ENCODE results near the gene SSR1. TPM values are rescaled to one million over a fixed set of nuclear protein-coding genes. Genes with fewer than 3 reads are reported as not detected.
"Not testable (repeated sequence)": the region's sequence is repeated elsewhere in the genome, so short reads cannot be mapped to it uniquely, and the experiment has no call there.

Gene SSR1
- polyA plus RNA-seq (ENCODE audit: insufficient read length in 12 of 12), result 100 to 1,000 TPM in 2 of 12 donors, 10 to 100 TPM in 9, not detected in 1; 72.5 to 110 (median 90.8) TPM
- long read RNA-seq, donor 1, full-length matches to known transcripts, result 26 of 38 reads
- long read RNA-seq, donor 1, partial matches to known transcripts, result 12 of 38 reads
- long read RNA-seq, donor 1, other reads (novel, unspliced or antisense), result 0 of 38 reads
- long read RNA-seq, donor 2, full-length matches to known transcripts, result 16 of 16 reads
- long read RNA-seq, donor 2, partial matches to known transcripts, result 0 of 16 reads
- long read RNA-seq, donor 2, other reads (novel, unspliced or antisense), result 0 of 16 reads
- long read RNA-seq, donor 3, full-length matches to known transcripts, result 8 of 8 reads
- long read RNA-seq, donor 3, partial matches to known transcripts, result 0 of 8 reads
- long read RNA-seq, donor 3, other reads (novel, unspliced or antisense), result 0 of 8 reads
- long read RNA-seq, donor 4, full-length matches to known transcripts, result 13 of 13 reads
- long read RNA-seq, donor 4, partial matches to known transcripts, result 0 of 13 reads
- long read RNA-seq, donor 4, other reads (novel, unspliced or antisense), result 0 of 13 reads
- long read RNA-seq, donor 5, full-length matches to known transcripts, result 29 of 34 reads
- long read RNA-seq, donor 5, partial matches to known transcripts, result 5 of 34 reads
- long read RNA-seq, donor 5, other reads (novel, unspliced or antisense), result 0 of 34 reads
- long read RNA-seq, donor 6, full-length matches to known transcripts, result 10 of 10 reads
- long read RNA-seq, donor 6, partial matches to known transcripts, result 0 of 10 reads
- long read RNA-seq, donor 6, other reads (novel, unspliced or antisense), result 0 of 10 reads
- long read RNA-seq, donor 7, full-length matches to known transcripts, result 12 of 12 reads
- long read RNA-seq, donor 7, partial matches to known transcripts, result 0 of 12 reads
- long read RNA-seq, donor 7, other reads (novel, unspliced or antisense), result 0 of 12 reads
- long read RNA-seq, donor 8, full-length matches to known transcripts, result 23 of 30 reads
- long read RNA-seq, donor 8, partial matches to known transcripts, result 7 of 30 reads
- long read RNA-seq, donor 8, other reads (novel, unspliced or antisense), result 0 of 30 reads
- long read RNA-seq, donor 9, full-length matches to known transcripts, result 12 of 12 reads
- long read RNA-seq, donor 9, partial matches to known transcripts, result 0 of 12 reads
- long read RNA-seq, donor 9, other reads (novel, unspliced or antisense), result 0 of 12 reads
- long read RNA-seq, donor 10, full-length matches to known transcripts, result 18 of 18 reads
- long read RNA-seq, donor 10, partial matches to known transcripts, result 0 of 18 reads
- long read RNA-seq, donor 10, other reads (novel, unspliced or antisense), result 0 of 18 reads
- long read RNA-seq, donor 11, full-length matches to known transcripts, result 29 of 29 reads
- long read RNA-seq, donor 11, partial matches to known transcripts, result 0 of 29 reads
- long read RNA-seq, donor 11, other reads (novel, unspliced or antisense), result 0 of 29 reads

DNA sequence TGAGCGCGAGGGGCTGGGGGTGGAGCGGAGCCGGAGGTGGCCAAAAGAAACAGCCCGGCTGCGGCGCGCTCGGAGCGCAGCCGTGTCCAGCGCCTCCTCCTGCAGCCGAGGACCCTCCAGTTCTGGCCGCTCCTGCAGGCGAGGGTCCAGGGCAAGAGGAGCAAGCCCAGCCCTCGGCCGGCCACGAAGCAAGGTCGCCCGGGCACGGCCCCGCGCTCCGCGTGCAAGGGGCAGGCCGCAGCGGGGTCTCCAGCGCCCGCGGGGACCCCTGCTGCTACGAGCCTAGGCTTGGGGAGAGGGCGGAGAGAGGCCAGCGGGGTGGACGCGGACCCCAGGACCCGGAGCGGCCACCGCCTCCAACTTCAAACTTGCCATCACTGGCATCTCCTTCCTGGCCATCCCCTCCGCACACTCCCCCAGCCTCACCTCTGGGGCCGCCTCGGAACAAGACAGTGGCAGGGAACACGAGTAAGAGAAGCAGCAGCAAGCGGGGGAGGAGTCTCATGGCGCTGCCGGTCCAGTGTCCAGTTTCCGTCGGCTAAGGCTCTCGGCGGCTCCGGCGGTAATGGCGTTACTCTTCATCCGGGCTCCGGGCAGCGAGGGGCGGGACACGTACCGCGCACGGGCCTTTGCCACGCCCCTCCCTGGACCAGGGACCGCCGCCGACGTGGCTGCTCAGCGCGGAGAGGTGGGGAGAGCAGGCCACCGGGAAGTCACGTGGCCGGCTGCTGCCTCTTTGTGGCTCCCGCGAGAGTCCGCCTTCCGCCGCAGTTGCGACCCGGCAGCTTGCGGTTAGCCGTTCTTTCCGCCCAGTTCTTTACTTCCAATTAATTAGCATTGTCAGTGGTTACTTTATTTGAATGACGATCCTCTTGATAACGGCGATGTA is at the start of gene SSR1:
TSS of gene SSR1 (minus strand) at position 584 of the 889 bp plus-strand sequence. CDS start at position 505, 79 bp downstream.
- peak; percentile 99 for DNase-seq

DNA sequence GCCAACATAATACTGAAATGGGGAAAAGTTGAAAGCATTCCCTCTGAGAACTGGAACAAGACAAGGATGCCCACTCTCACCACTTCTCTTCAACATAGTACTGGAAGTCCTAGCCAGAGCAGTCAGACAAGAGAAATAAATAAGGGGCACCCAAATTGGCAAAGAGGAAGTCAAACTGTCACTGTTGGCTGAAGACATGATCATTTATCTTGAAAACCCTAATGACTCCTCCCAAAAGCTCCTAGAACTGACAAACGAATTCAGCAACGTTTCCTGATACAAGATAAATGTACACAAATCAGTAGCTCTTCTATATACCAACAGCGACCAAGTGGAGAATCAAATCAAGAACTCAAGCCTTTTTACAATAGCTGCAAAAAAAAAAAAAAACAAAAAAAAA is 38.9 kb upstream of the SSR1 start:
- DNase-seq, result not testable (repeated sequence)

DNA sequence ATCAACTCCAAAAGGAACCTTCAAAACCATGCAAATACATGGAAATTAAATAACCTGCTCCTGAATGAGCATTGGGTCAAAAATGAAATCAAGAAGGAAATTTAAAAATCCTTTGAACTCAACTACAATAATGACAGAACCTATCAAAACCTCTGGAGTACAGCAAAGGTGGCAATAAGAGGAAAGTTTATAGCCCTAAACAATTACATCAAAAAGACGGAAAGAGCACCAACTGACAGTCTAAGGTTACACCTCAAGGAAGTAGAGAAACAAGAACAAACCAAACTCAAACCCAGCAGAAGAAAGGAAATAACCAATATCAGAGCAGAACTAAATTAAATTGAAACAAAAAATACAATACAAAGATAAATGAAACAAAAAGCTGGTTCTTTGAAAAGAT is 37.6 kb upstream of the SSR1 start:
- DNase-seq, result not testable (repeated sequence)

DNA sequence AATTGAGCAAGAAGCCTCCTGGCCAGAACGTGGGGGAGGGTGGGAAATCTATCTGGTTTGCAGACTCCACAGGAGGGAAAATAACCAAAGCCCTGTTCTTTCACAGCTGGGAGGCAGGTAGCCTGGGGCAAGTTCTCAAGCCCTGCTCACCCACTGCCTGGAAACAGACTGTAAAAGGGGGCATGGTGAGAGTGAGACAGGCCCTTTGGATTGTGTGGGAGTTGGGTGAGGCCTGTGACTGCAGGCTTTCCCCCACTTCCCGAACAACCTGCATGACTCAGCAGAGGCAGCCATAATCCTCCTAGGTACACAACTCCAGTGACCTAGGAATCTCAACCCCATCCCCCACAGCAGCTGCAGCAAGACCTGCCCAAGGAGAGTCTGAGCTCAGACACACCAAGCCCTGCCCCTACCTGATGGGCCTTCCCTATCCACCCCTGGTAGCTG is 34.6 kb upstream of the SSR1 start:
- DNase-seq, result not testable (repeated sequence)

GRCh38 chr6:7344773-7345450 is 31.9 kb upstream of the SSR1 start:
- DNase-seq, result not testable (repeated sequence)

DNA sequence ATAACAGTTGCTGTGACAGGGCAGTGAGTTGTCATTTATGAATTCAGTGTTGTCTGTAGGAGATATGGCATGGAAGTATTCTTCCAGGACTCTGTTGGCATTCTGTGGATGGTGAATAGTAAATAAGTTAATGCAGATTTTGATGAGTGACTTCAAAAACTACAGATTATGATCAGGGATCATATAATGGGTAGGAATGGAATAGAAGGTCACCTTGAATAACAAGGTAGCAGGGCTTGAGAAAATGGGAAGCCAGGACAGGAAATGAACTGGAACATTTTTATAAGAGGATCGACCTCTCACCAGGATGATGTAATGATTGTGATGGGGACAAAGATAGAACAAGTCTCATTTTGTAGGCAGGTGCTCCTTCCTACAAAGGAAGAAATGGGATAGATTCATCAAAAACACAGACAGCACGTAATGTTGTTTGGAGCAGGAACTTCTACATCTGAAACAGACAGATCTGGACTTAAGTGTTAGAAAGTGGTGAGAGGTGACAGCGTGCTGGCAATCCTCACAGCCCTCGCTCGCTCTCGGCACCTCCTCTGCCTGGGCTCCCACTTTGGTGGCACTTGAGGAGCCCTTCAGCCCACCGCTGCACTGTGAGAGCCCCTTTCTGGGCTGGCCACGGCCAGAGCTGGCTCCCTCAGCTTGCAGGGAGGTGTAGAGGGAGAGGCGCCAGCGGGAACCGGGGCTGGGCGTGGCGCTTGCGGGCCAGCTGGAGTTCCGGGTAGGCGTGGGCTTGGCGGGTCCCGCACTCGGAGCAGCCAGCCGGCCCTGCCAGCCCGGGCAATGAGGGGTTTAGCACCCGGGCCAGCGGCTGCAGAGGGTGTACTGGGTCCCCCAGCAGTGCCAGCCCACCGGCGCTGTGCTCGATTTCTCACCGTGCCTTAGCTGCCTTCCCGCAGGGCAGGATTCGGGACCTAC is 30.8 kb upstream of the SSR1 start:
- DNase-seq, result no peak

DNA sequence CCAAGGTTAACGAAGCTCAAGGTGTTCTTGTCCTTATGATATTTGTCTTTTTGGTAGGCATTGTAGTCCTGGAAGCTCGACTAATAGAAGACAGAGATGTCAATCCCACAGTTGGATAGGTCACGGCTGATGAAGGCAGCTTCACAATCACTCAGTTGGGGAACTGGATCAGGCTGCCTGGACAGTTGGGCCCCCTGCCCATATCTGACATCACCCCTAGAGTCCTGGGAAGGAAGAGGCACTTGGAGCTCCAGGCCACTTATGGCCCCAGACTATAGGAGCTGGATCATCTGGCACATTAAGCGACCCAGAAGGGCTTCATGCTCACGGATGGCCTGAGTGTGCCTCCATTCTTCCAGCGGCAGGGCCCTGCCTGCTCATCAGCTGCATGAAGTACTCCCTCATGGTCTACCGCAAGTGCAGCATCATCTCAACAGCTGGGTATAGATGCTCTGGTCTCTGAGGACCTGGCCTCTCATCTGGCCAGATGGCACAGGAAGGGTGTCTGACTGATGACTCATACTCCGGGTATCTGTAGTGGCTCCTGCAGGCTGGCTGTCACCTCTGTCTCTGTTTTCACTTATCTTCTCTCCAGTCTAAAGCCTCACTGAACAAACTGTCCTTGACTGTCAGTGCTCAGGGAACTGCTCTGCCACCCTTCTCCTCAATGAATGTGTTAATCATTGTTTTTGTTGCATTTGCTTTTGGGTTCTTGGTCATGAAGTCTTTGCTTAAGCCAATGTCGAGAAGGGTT is 29.2 kb upstream of the SSR1 start:
- no peak for DNase-seq

GRCh38 chr6:7341271-7341670 is 28.3 kb upstream of the SSR1 start:
- DNase-seq, result no peak

GRCh38 chr6:7339007-7339732 is 26.2 kb upstream of the SSR1 start:
- not testable (repeated sequence) for DNase-seq

GRCh38 chr6:7338031-7338430 is 25.0 kb upstream of the SSR1 start:
- DNase-seq, result no peak

- DNase-seq, result no peak
These were observed 22.5 kb upstream of the SSR1 start for GRCh38 chr6:7335519-7335918.

GRCh38 chr6:7334685-7335084 is 21.7 kb upstream of the SSR1 start:
- no peak for DNase-seq

DNA sequence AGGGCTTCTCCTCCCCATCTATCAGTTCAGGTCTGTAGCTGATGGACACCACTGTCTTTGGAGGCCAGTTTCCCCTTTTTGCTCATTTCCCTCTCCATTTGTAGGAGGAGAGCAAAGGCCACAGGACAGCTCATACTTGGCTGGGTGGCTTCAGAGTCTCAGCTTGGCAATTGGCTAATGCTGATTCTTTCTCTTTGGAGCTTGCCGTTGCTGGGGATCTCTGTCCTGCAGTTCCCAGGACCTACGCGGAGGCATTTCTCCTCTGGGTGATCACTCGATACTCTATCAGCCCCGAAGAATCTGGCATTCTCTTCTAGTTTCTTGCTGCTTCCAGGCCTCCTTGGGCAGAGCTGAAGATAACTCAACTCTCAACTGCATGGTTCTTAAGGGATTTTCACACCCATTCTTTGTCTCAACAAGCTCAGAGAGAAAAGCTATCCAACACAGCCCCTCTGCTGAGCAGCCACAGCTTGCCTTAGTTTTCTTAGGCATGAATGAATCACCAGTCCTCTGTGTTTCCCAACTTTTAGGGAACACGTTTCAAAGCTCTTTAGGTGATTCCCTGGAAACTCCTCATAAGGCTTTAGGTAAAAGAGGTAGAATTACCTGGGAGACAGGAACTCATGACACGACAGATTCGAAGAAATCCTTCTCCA is 19.2 kb upstream of the SSR1 start:
- DNase-seq, result no peak

GRCh38 chr6:7331452-7331851 is 18.5 kb upstream of the SSR1 start:
- no peak for DNase-seq

GRCh38 chr6:7328243-7328642 is 15.2 kb upstream of the SSR1 start:
- DNase-seq, result no peak

DNA sequence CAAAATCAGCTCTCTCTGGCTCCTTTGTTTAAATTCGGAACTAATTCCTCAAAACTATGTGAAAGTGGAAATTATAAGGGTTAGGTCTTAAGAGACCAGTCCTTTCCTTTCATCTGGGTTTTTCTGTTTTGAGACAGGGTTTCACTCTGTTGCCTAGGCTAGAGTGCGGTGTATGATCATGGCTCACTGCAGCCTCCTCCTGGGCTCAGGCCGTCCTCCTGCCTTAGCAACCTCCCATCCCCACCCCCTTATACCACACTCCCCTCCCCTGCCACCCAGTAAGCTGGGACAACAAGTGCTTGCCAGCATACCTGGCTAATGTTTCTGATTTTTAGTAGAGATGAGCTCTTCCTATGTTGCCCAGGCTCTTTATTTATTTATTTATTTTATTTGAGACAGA is 12.8 kb upstream of the SSR1 start:
- DNase-seq, result no peak
